T47D (cell line): Measurements from ENCODE around the gene SPECC1L.

Source experiments
- DNase-seq, 2 experiments: peaks; one replicate each; pipeline versions ENCODE4 v3.0.0 to v3.0.0-alpha.2; 2011 to 2012; ENCODE audit warnings: low read depth in 1 of 2, low spot score in 1 of 2
- JUND ChIP-seq: IDR thresholded peaks from 2 replicates; pipeline ENCODE4 v1.6.1; 2012; ENCODE audit warnings: low read depth
- in situ Hi-C: cut with HindIII; loops from 2 replicates; pipeline ENCODE4 v1.10.0; 2016; ENCODE audit warnings: low sequenced_read_pairs, low pct_unique_long_range_greater_than_20kb

The SPECC1L gene

GRCh38 chr22:24465975-24466374 is 195.3 kb downstream of the SPECC1L start:
- DNase-seq = no peak
- no peak for TF ChIP-seq JUND
- in situ Hi-C loops = no loop called here

GRCh38 chr22:24466716-24467328 is 196.2 kb downstream of the SPECC1L start:
- in situ Hi-C loops = no loop called here
- peak in 1 of 2 experiments; percentile 14 for DNase-seq
- TF ChIP-seq JUND = no peak

- no peak for DNase-seq
- no peak for TF ChIP-seq JUND
- in situ Hi-C loops = no loop called here
Measured at GRCh38 chr22:24467340-24467739, 196.7 kb downstream of the SPECC1L start.
